H9 (cell line): ENCODE measurements around the gene VOPP1. TPM values are rescaled to one million over a fixed set of nuclear protein-coding genes. Genes with fewer than 3 reads are reported as not detected.

ENCODE experiments used
- DNase-seq: peaks from one replicate; pipeline ENCODE4 v3.0.0-alpha.2; 2017
- H2AFZ ChIP-seq: one replicate; pipeline ENCODE4 v1.6.1; 2013; ENCODE audit warnings: mild to moderate bottlenecking, low read length, control low read depth, moderate library complexity
- H2AK5ac ChIP-seq: 2 replicates; pipeline ENCODE4 v1.6.1; 2013; ENCODE audit warnings: low read length, control low read depth, mixed read lengths; ENCODE audit not compliant: insufficient read length
- H2BK120ac ChIP-seq: one replicate; pipeline ENCODE4 v1.6.1; 2013; ENCODE audit warnings: low read depth, mild to moderate bottlenecking, low read length, control low read depth, inconsistent platforms; ENCODE audit not compliant: poor library complexity, severe bottlenecking
- H2BK12ac ChIP-seq: 2 replicates; pipeline ENCODE4 v1.6.1; 2013; ENCODE audit warnings: low read length, control low read depth, mixed read lengths, low read depth; ENCODE audit not compliant: insufficient read length
- H2BK15ac ChIP-seq: 2 replicates; pipeline ENCODE4 v1.6.1; 2013; ENCODE audit warnings: low read depth, low read length, control low read depth
- H2BK20ac ChIP-seq: one replicate; pipeline ENCODE4 v1.6.1; 2013; ENCODE audit warnings: low read depth, mild to moderate bottlenecking, low read length, control low read depth, inconsistent platforms; ENCODE audit not compliant: poor library complexity, severe bottlenecking
- H2BK5ac ChIP-seq: 2 replicates; pipeline ENCODE4 v1.6.1; 2013; ENCODE audit warnings: low read length, control low read depth, mixed read lengths; ENCODE audit not compliant: insufficient read length
- H3K14ac ChIP-seq: 2 replicates; pipeline ENCODE4 v1.6.1; 2013; ENCODE audit warnings: low read length, control low read depth; ENCODE audit not compliant: insufficient read depth
- H3K18ac ChIP-seq: 2 replicates; pipeline ENCODE4 v1.6.1; 2013; ENCODE audit warnings: low read depth, mild to moderate bottlenecking, mixed read lengths, low read length, control low read depth; ENCODE audit not compliant: insufficient read length
- H3K23ac ChIP-seq: 2 replicates; pipeline ENCODE4 v1.6.1; 2013; ENCODE audit warnings: low read length, control low read depth, mixed read lengths, low read depth; ENCODE audit not compliant: insufficient read length
- H3K23me2 ChIP-seq: 2 replicates; pipeline ENCODE4 v1.6.1; 2013; ENCODE audit warnings: low read depth, mild to moderate bottlenecking, mixed read lengths, low read length, control low read depth; ENCODE audit not compliant: insufficient read length, poor library complexity, severe bottlenecking
- H3K27ac ChIP-seq: 2 replicates; pipeline ENCODE4 v1.5.1; 2013; ENCODE audit warnings: low read length, control low read depth, mixed read lengths, low read depth; ENCODE audit not compliant: insufficient read length
- H3K27me3 ChIP-seq: 2 replicates; pipeline ENCODE4 v1.6.1; 2013; ENCODE audit warnings: low read length, control low read depth, inconsistent platforms; ENCODE audit not compliant: insufficient read depth
- H3K4ac ChIP-seq: 2 replicates; pipeline ENCODE4 v1.6.1; 2013; ENCODE audit warnings: low read depth, mild to moderate bottlenecking, control low read depth, inconsistent platforms, low read length, moderate library complexity
- H3K4me1 ChIP-seq: 2 replicates; pipeline ENCODE4 v1.6.1; 2013; ENCODE audit warnings: low read length, control low read depth, inconsistent platforms; ENCODE audit not compliant: insufficient read depth
- H3K4me2 ChIP-seq: 2 replicates; pipeline ENCODE4 v1.6.1; 2013; ENCODE audit warnings: low read length, control low read depth, mixed read lengths; ENCODE audit not compliant: insufficient read length, insufficient read depth
- H3K56ac ChIP-seq: 2 replicates; pipeline ENCODE4 v1.6.1; 2013; ENCODE audit warnings: low read depth, mild to moderate bottlenecking, mixed read lengths, low read length, control low read depth; ENCODE audit not compliant: insufficient read length
- H3K79me1 ChIP-seq: 2 replicates; pipeline ENCODE4 v1.6.1; 2013; ENCODE audit warnings: low read depth, mild to moderate bottlenecking, moderate library complexity, low read length, control low read depth, inconsistent platforms; ENCODE audit not compliant: insufficient read depth, poor library complexity, severe bottlenecking
- H3K79me2 ChIP-seq: 2 replicates; pipeline ENCODE4 v1.6.1; 2013; ENCODE audit warnings: low read length, control low read depth, inconsistent platforms; ENCODE audit not compliant: insufficient read depth
- H3K9ac ChIP-seq: 2 replicates; pipeline ENCODE4 v1.6.1; 2013; ENCODE audit warnings: low read length, control low read depth, mixed read lengths; ENCODE audit not compliant: insufficient read length; ENCODE audit errors: extremely low read depth
- H3K9me3 ChIP-seq: one replicate; pipeline ENCODE4 v1.6.1; 2013; ENCODE audit warnings: low read depth, low read length, inconsistent platforms; ENCODE audit not compliant: control insufficient read depth
- H3T11ph ChIP-seq: one replicate; pipeline ENCODE4 v1.6.1; 2013; ENCODE audit warnings: mild to moderate bottlenecking, low read length, control low read depth, inconsistent platforms
- H4K20me1 ChIP-seq: one replicate; pipeline ENCODE4 v1.6.1; 2013; ENCODE audit not compliant: control insufficient read depth, insufficient read length, insufficient read depth
- H4K5ac ChIP-seq: 2 replicates; pipeline ENCODE4 v1.6.1; 2013; ENCODE audit warnings: low read depth, mild to moderate bottlenecking, mixed read lengths, low read length, control low read depth; ENCODE audit not compliant: insufficient read length
- H4K8ac ChIP-seq: replicated peaks from 2 replicates; pipeline ENCODE4 v1.6.1; 2013; ENCODE audit warnings: low read length, control low read depth, mixed read lengths, low read depth; ENCODE audit not compliant: insufficient read length
- H4K91ac ChIP-seq: 2 replicates; pipeline ENCODE4 v1.6.1; 2013; ENCODE audit warnings: low read depth, mild to moderate bottlenecking, moderate library complexity, mixed read lengths, low read length, control low read depth; ENCODE audit not compliant: insufficient read length
- H3K27ac Mint-ChIP-seq, 3 experiments: 2 replicates in 2 of 3; 3 replicates in 1 of 3; pipeline ENCODE4 v1.8.0; 2020 to 2021; ENCODE audit warnings: mixed read lengths in 3 of 3, mild to moderate bottlenecking in 1 of 3, moderate library complexity in 1 of 3
- H3K27me3 Mint-ChIP-seq: 2 replicates; pipeline ENCODE4 v1.8.0; 2021; ENCODE audit warnings: low read depth, mild to moderate bottlenecking, moderate library complexity, mixed read lengths
- H3K36me3 Mint-ChIP-seq, 3 experiments: 2 replicates in 2 of 3; 3 replicates in 1 of 3; pipeline ENCODE4 v1.8.0; 2020 to 2021; ENCODE audit warnings: low read depth in 3 of 3, mixed read lengths in 3 of 3; ENCODE audit not compliant: insufficient read depth in 1 of 3
- H3K4me1 Mint-ChIP-seq, 2 experiments: 2 replicates each; pipeline ENCODE4 v1.8.0; 2020; ENCODE audit warnings: mixed read lengths in 2 of 2
- H3K4me3 Mint-ChIP-seq, 2 experiments: 2 replicates in 1 of 2; 3 replicates in 1 of 2; pipeline ENCODE4 v1.8.0; 2020 to 2021; ENCODE audit warnings: mild to moderate bottlenecking in 2 of 2, mixed read lengths in 2 of 2, moderate library complexity in 1 of 2
- H3K9me3 Mint-ChIP-seq, 2 experiments: 2 replicates in 1 of 2; 3 replicates in 1 of 2; pipeline ENCODE4 v1.8.0; 2020; ENCODE audit warnings: mild to moderate bottlenecking in 2 of 2, mixed read lengths in 2 of 2, moderate library complexity in 1 of 2
- WGBS: extraction: QIAGEN DNeasy Blood & Tissue Kit; methylation state at CpG from one replicate; pipeline ENCODE4 v1.1.7; 2013; ENCODE audit warnings: missing lambda C conversion rate, low lambda C conversion rate, mixed read lengths; ENCODE audit not compliant: insufficient read length; ENCODE audit errors: extremely low coverage; 5-methylcytosine and 5-hydroxymethylcytosine counted together
- total RNA-seq: library from RNA; stranded (reverse); gene quantifications from 2 replicates; pipeline ENCODE4 v1.2.1, GENCODE V29; 2021
- TF ChIP-seq, protein P1 (sequence below): fragments of 200-600 bp; sonication (generic); conservative IDR thresholded peaks from 3 replicates; pipeline ENCODE4 v1.8.0; 2021; ENCODE audit warnings: antibody characterized with exemption, mild to moderate bottlenecking

VOPP1 gene
- total RNA-seq, 1 experiment from 2014 or later = 55.7 TPM

DNA sequence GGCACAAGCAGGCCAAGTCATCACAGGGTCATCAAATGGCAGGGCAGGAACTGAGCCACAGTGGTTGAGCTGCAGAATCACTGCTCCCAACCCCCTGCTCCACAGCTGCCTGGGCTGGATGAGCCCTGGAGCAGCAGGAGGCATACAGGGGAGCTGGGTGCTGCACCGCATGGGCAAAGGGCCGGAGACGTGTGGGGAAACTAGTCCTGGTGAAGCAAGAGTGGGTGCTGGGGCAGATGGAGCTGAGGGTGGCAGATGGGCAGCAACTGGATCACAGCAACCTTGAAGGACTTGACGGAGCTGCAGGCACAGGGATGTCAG lies 16.0 kb upstream of the VOPP1 start:
- no peak overlapping the region for H3K9ac ChIP-seq
- no peak overlapping the region for H2BK5ac ChIP-seq
- H3K56ac ChIP-seq = no peak overlapping the region
- H2BK15ac ChIP-seq = no peak overlapping the region
- Mint-ChIP-seq H3K9me3 (peaks cover under 1 to 2% of the 10 kb centered on the region in 2 experiments; a peak in 2 of 5 replicates), H3K27me3 (peaks cover 18% of the 10 kb centered on the region), H3K36me3 (peaks cover 0 to 2% (median 0%) of the 10 kb centered on the region in 3 experiments; a peak in 1 of 7 replicates), H3K4me3 (no peak overlapping the region), H3K4me1 (peaks cover 0 to 3% of the 10 kb centered on the region in 2 experiments; a peak in 2 of 4 replicates), H3K27ac (no peak overlapping the region)
- H3K79me1 ChIP-seq = no peaks in the 10 kb centered on the region
- H3K79me2 ChIP-seq = no peaks in the 10 kb centered on the region
- H3K27ac ChIP-seq = no peak overlapping the region
- no CpG with 5 or more reads among the region's 4 CpGs for WGBS
- no peak overlapping the region for H3K14ac ChIP-seq
- H2AK5ac ChIP-seq = no peak overlapping the region
- no peak overlapping the region for H3K23ac ChIP-seq
- H4K91ac ChIP-seq = no peak overlapping the region
- no peak overlapping the region for H3K4me2 ChIP-seq
- no peak overlapping the region for H2BK120ac ChIP-seq
- H3K9me3 ChIP-seq = peaks cover under 1% of the 10 kb centered on the region
- no peaks in the 10 kb centered on the region for H3K27me3 ChIP-seq
- H2BK12ac ChIP-seq = no peak overlapping the region
- TF ChIP-seq, protein P1, sequence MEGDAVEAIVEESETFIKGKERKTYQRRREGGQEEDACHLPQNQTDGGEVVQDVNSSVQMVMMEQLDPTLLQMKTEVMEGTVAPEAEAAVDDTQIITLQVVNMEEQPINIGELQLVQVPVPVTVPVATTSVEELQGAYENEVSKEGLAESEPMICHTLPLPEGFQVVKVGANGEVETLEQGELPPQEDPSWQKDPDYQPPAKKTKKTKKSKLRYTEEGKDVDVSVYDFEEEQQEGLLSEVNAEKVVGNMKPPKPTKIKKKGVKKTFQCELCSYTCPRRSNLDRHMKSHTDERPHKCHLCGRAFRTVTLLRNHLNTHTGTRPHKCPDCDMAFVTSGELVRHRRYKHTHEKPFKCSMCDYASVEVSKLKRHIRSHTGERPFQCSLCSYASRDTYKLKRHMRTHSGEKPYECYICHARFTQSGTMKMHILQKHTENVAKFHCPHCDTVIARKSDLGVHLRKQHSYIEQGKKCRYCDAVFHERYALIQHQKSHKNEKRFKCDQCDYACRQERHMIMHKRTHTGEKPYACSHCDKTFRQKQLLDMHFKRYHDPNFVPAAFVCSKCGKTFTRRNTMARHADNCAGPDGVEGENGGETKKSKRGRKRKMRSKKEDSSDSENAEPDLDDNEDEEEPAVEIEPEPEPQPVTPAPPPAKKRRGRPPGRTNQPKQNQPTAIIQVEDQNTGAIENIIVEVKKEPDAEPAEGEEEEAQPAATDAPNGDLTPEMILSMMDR = no peak
- no peak overlapping the region for H3T11ph ChIP-seq
- H3K18ac ChIP-seq = no peak overlapping the region
- no peak for DNase-seq
- H4K8ac ChIP-seq = no peak overlapping the region
- no peak overlapping the region for H3K4ac ChIP-seq
- H3K4me1 ChIP-seq = no peaks in the 10 kb centered on the region
- H2BK20ac ChIP-seq = no peak overlapping the region
- no peaks in the 10 kb centered on the region for H3K23me2 ChIP-seq
- no peak overlapping the region for H2AFZ ChIP-seq
- H4K5ac ChIP-seq = no peak overlapping the region
- peaks cover 3% of the 10 kb centered on the region for H4K20me1 ChIP-seq
